Fibroblast of lung (primary cell): ENCODE data around the gene SUPT3H. TPM values are rescaled to one million over a fixed set of nuclear protein-coding genes. Genes with fewer than 3 reads are reported as not detected.
A peak's percentile ranks its signal among the peaks of the same experiment; 100 is the strongest.

Experiments
- DNase-seq, 2 donors: peaks; one replicate each; pipeline versions ENCODE4 v3.0.0 to v3.0.0-alpha.2; 2010; ENCODE audit warnings: low read depth in 2 of 2
- H2AFZ ChIP-seq: 2 replicates; pipeline ENCODE4 v1.5.1; 2012; ENCODE audit warnings: low read length, control low read depth, inconsistent platforms
- H3K27ac ChIP-seq: 2 replicates; pipeline ENCODE4 v1.5.1; 2011; ENCODE audit warnings: low read length, control low read depth; ENCODE audit not compliant: insufficient read depth
- H3K27me3 ChIP-seq: 2 replicates; pipeline ENCODE4 v1.5.1; 2011; ENCODE audit warnings: mild to moderate bottlenecking, low read length; ENCODE audit not compliant: control insufficient read depth, insufficient read depth
- H3K36me3 ChIP-seq: 2 replicates; pipeline ENCODE4 v1.5.1; 2011; ENCODE audit warnings: low read length; ENCODE audit not compliant: control insufficient read depth, insufficient read depth
- H3K4me1 ChIP-seq: 2 replicates; pipeline ENCODE4 v1.5.1; 2011; ENCODE audit warnings: low read length; ENCODE audit not compliant: control insufficient read depth, insufficient read depth; ENCODE audit errors: extremely low read depth
- H3K4me2 ChIP-seq: 2 replicates; pipeline ENCODE4 v1.5.1; 2011; ENCODE audit warnings: low read length, control low read depth; ENCODE audit not compliant: insufficient read depth; ENCODE audit errors: extremely low read depth
- H3K4me3 ChIP-seq, 4 experiments: fragments of 200-600 bp in 1 of 4; sonication (generic) in 1 of 4; replicated peaks in 1 of 4; 2 replicates each; pipeline ENCODE4 v1.5.1; 2011 to 2016; ENCODE audit warnings: low read length in 4 of 4, low read depth in 3 of 4, mild to moderate bottlenecking in 3 of 4, control low read depth in 2 of 4, inconsistent platforms in 1 of 4, mixed read lengths in 1 of 4; ENCODE audit not compliant: insufficient read depth in 1 of 4; ENCODE audit errors: control extremely low read depth in 1 of 4
- H3K79me2 ChIP-seq: 2 replicates; pipeline ENCODE4 v1.5.1; 2012; ENCODE audit warnings: mild to moderate bottlenecking, low read length, inconsistent platforms; ENCODE audit not compliant: control insufficient read depth, insufficient read depth
- H3K9ac ChIP-seq: 2 replicates; pipeline ENCODE4 v1.5.1; 2011; ENCODE audit warnings: mild to moderate bottlenecking, low read length, control low read depth; ENCODE audit not compliant: insufficient read depth
- H3K9me3 ChIP-seq: 2 replicates; pipeline ENCODE4 v1.5.1; 2012; ENCODE audit warnings: low read depth, low read length; ENCODE audit not compliant: control insufficient read depth, insufficient read depth
- H4K20me1 ChIP-seq: 2 replicates; pipeline ENCODE4 v1.5.1; 2011; ENCODE audit warnings: low read length; ENCODE audit not compliant: control insufficient read depth, insufficient read depth; ENCODE audit errors: extremely low read depth
- CTCF ChIP-seq, 2 donors: IDR thresholded peaks in 1 of 2; conservative IDR thresholded peaks in 1 of 2; 1 replicate in 1 of 2; 2 replicates in 1 of 2; pipeline ENCODE4 v1.5.1; 2011 to 2012; ENCODE audit warnings: low read length in 2 of 2, control low read depth in 1 of 2, inconsistent platforms in 1 of 2, low read depth in 1 of 2, mild to moderate bottlenecking in 1 of 2
- EZH2 ChIP-seq: IDR thresholded peaks from 2 replicates; pipeline ENCODE4 v1.5.1; 2012; ENCODE audit warnings: low read length, control low read depth, mild to moderate bottlenecking; ENCODE audit errors: missing control alignments
- polyA plus RNA-seq, 2 donors: library from polyadenylated mRNA; depleted of rRNA in 1 of 2; stranded (reverse) in 1 of 2; unstranded in 1 of 2; fragments of >200 nt; gene quantifications; 2 replicates each; pipeline ENCODE4 v1.2.1, GENCODE V29; 2011 to 2012; ENCODE audit warnings: missing spikeins in 1 of 2
- total RNA-seq: library from RNA; depleted of rRNA; stranded (reverse); fragments of >200 nt; gene quantifications from 2 replicates; pipeline ENCODE4 v1.2.1, GENCODE V29; 2014

The SUPT3H gene
- total and polyA plus RNA-seq, 2 donors (not counting 1 experiment from before 2014, with no cell fraction given) = 8.3 to 8.5 TPM

GRCh38 chr6:45229416-45229815 is 148.3 kb downstream of the SUPT3H start:
- Histone ChIP-seq H3K79me2 (no peaks in the 10 kb centered on the region), H2AFZ (no peak overlapping the region), H3K27ac (no peak overlapping the region), H4K20me1 (no peaks in the 10 kb centered on the region), H3K4me1 (no peaks in the 10 kb centered on the region), H3K9ac (no peak overlapping the region), H3K36me3 (no peaks in the 10 kb centered on the region), H3K27me3 (no peaks in the 10 kb centered on the region), H3K4me2 (no peak overlapping the region), H3K9me3 (no peaks in the 10 kb centered on the region), H3K4me3 (no peak overlapping the region)
- no peak for DNase-seq
- TF ChIP-seq CTCF (conservative IDR thresholded peaks at IDR 0.05 in 1 of 2, IDR thresholded peaks at IDR 0.05 in 1 of 2; ENCODE audit: low read depth in 1 of 2, low read length in 2 of 2) (no peak), EZH2 (no peak)

DNA sequence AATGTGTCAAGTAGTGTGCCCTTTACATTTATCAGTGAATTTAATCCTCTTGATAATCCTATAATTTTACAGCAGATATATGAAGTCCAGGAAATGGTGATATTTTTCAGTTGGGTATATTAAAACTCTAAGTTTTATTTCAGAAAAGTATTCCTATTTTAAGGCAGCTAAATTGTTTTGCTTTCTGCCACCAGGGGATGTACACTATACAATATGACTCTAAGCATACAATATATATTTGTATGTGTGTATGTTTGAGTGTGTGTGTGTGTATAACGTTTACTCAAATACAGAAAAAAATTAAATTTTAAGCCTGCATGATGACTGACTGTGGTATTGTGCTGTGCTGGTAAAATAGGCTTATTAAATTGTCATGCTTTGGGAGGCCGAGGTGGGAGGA is 151.7 kb downstream of the SUPT3H start:
- H3K4me2 ChIP-seq = no peak overlapping the region
- H3K4me3 ChIP-seq = no peak overlapping the region
- no peak for DNase-seq
- no peaks in the 10 kb centered on the region for H3K36me3 ChIP-seq
- no peak overlapping the region for H3K9ac ChIP-seq
- no peaks in the 10 kb centered on the region for H3K4me1 ChIP-seq
- TF ChIP-seq CTCF (conservative IDR thresholded peaks at IDR 0.05 in 1 of 2, IDR thresholded peaks at IDR 0.05 in 1 of 2; ENCODE audit: low read depth in 1 of 2, low read length in 2 of 2) = peak in 1 of 2 donors; percentile 9
- TF ChIP-seq EZH2 = no peak
- no peak overlapping the region for H2AFZ ChIP-seq
- H3K79me2 ChIP-seq = no peaks in the 10 kb centered on the region
- H3K27me3 ChIP-seq = no peaks in the 10 kb centered on the region
- no peaks in the 10 kb centered on the region for H3K9me3 ChIP-seq
- H4K20me1 ChIP-seq = no peaks in the 10 kb centered on the region
- no peak overlapping the region for H3K27ac ChIP-seq

DNA sequence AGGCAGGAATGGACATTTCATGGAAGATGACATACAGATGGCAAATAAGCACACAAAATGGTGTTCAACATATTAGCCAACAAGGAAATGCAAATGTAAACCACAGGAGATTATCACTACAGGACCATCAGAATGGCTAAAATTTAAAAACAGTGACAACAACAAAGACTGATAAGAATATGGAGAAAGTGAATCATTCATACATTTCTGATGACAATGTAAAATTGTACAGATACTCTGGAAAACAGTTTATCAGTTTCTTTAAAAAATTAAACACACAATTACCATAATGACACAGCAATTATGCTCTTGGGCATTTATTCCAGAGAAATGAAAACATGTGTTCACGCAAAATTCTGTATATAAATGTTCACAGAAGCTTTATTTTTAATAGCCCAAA is 155.4 kb downstream of the SUPT3H start:
- Histone ChIP-seq H3K36me3 (no peaks in the 10 kb centered on the region), H3K4me1 (no peaks in the 10 kb centered on the region), H3K4me3 (no peak overlapping the region), H3K4me2 (no peak overlapping the region), H3K79me2 (no peaks in the 10 kb centered on the region), H3K9me3 (no peaks in the 10 kb centered on the region), H2AFZ (no peak overlapping the region), H3K9ac (no peak overlapping the region), H4K20me1 (no peaks in the 10 kb centered on the region), H3K27me3 (no peaks in the 10 kb centered on the region), H3K27ac (no peak overlapping the region)
- TF ChIP-seq EZH2 (no peak), CTCF (conservative IDR thresholded peaks at IDR 0.05 in 1 of 2, IDR thresholded peaks at IDR 0.05 in 1 of 2; ENCODE audit: low read depth in 1 of 2, low read length in 2 of 2) (no peak)
- peak in 1 of 2 donors; percentile 12 for DNase-seq
